Peyer's patch (tissue), 4 donors: ENCODE data around the gene TFF2. TPM values are rescaled to one million over a fixed set of nuclear protein-coding genes. Genes with fewer than 3 reads are reported as not detected.
A peak's percentile ranks its signal among the peaks of the same experiment; 100 is the strongest.

Experiments
- DNase-seq, 3 donors: peaks; one replicate each; pipeline ENCODE4 v3.0.0-alpha.2; 2017 to 2019
- H3K27ac ChIP-seq, 4 donors: fragments of 200-600 bp; sonication (generic); one replicate each; pipeline ENCODE4 v1.5.1; 2016 to 2019
- H3K27me3 ChIP-seq, 2 donors: fragments of 200-600 bp; sonication (generic); one replicate each; pipeline ENCODE4 v1.5.1; 2019
- H3K36me3 ChIP-seq, 3 donors: fragments of 200-600 bp; sonication (generic); one replicate each; pipeline ENCODE4 v1.5.1; 2016 to 2019
- H3K4me1 ChIP-seq, 4 donors: fragments of 200-600 bp; sonication (generic); one replicate each; pipeline ENCODE4 v1.5.1; 2016 to 2019
- H3K4me3 ChIP-seq, 4 donors: fragments of 200-600 bp; sonication (generic); 1 replicate in 3 of 4; 2 replicates in 1 of 4; pipeline ENCODE4 v1.5.1; 2016 to 2019; ENCODE audit warnings: mild to moderate bottlenecking in 1 of 4
- H3K9me3 ChIP-seq, 4 donors: fragments of 200-600 bp; sonication (generic); one replicate each; pipeline ENCODE4 v1.5.1; 2016 to 2019; ENCODE audit warnings: mild to moderate bottlenecking in 1 of 4
- CTCF ChIP-seq, 6 experiments: fragments of 450-650 bp in 4 of 6; fragments of 200-600 bp in 2 of 6; sonication (generic) in 1 of 6; IDR thresholded peaks; one replicate each; pipeline ENCODE4 v1.5.1; 2017 to 2019; ENCODE audit warnings: antibody characterized with exemption in 6 of 6, mild to moderate bottlenecking in 3 of 6, moderate library complexity in 1 of 6
- POLR2A ChIP-seq, 2 donors: fragments of 450-650 bp; IDR thresholded peaks; one replicate each; pipeline ENCODE4 v1.5.1; 2017; ENCODE audit warnings: antibody characterized with exemption in 2 of 2, mild to moderate bottlenecking in 2 of 2, moderate library complexity in 2 of 2
- total RNA-seq, 4 donors: library from RNA; depleted of rRNA; stranded (reverse); fragments of >200 nt; gene quantifications; one replicate each; pipeline ENCODE4 v1.1.0, GENCODE V29; 2016

Gene TFF2
- total RNA-seq, 4 donors from 2014 or later, result 6.7 TPM; not detected in 3

GRCh38 chr21:42343556-42343955, 7.2 kb downstream of the TFF2 start:
- no peak for DNase-seq
- H3K4me1 ChIP-seq, result peaks cover 0 to under 1% (median 0%) of the 10 kb centered on the region in 4 donors
- no peaks in the 10 kb centered on the region for H3K27me3 ChIP-seq
- no peak overlapping the region for H3K4me3 ChIP-seq
- no peak overlapping the region for H3K27ac ChIP-seq
- no peaks in the 10 kb centered on the region for H3K9me3 ChIP-seq
- TF ChIP-seq POLR2A (IDR thresholded peaks at IDR 0.05) (no peak), CTCF (IDR thresholded peaks at IDR 0.05) (no peak)
- H3K36me3 ChIP-seq, result no peaks in the 10 kb centered on the region

GRCh38 chr21:42343101-42343500, 7.7 kb downstream of the TFF2 start:
- TF ChIP-seq POLR2A (IDR thresholded peaks at IDR 0.05), result no peak
- no peak for TF ChIP-seq CTCF (IDR thresholded peaks at IDR 0.05)
- DNase-seq, result no peak
- H3K9me3 ChIP-seq, result no peaks in the 10 kb centered on the region
- H3K4me1 ChIP-seq, result peaks cover 0 to 5% (median 0%) of the 10 kb centered on the region in 4 donors
- no peaks in the 10 kb centered on the region for H3K27me3 ChIP-seq
- H3K27ac ChIP-seq, result no peak overlapping the region
- no peak overlapping the region for H3K4me3 ChIP-seq
- no peaks in the 10 kb centered on the region for H3K36me3 ChIP-seq

GRCh38 chr21:42341776-42342542, 8.8 kb downstream of the TFF2 start:
- Histone ChIP-seq H3K4me3 (no peak overlapping the region), H3K9me3 (no peaks in the 10 kb centered on the region), H3K27me3 (no peaks in the 10 kb centered on the region), H3K36me3 (no peaks in the 10 kb centered on the region), H3K27ac (no peak overlapping the region), H3K4me1 (peaks cover 0 to 14% (median 0%) of the 10 kb centered on the region in 4 donors)
- DNase-seq, result no peak
- TF ChIP-seq CTCF (IDR thresholded peaks at IDR 0.05), result no peak
- no peak for TF ChIP-seq POLR2A (IDR thresholded peaks at IDR 0.05)

GRCh38 chr21:42340187-42341050, 10.4 kb downstream of the TFF2 start:
- DNase-seq, result no peak
- H3K9me3 ChIP-seq, result no peaks in the 10 kb centered on the region
- no peaks in the 10 kb centered on the region for H3K36me3 ChIP-seq
- H3K27me3 ChIP-seq, result no peaks in the 10 kb centered on the region
- H3K27ac ChIP-seq, result no peak overlapping the region
- TF ChIP-seq POLR2A (IDR thresholded peaks at IDR 0.05) (no peak), CTCF (IDR thresholded peaks at IDR 0.05) (no peak)
- no peak overlapping the region for H3K4me3 ChIP-seq
- peaks cover 0 to 14% (median 2%) of the 10 kb centered on the region in 4 donors for H3K4me1 ChIP-seq

GRCh38 chr21:42338729-42339715, 11.8 kb downstream of the TFF2 start:
- Histone ChIP-seq H3K36me3 (no peaks in the 10 kb centered on the region), H3K27ac (peak overlapping the region in 1 of 4 donors; percentile 0), H3K9me3 (no peaks in the 10 kb centered on the region), H3K4me1 (peaks cover 0 to 14% (median 2%) of the 10 kb centered on the region in 4 donors), H3K27me3 (no peaks in the 10 kb centered on the region), H3K4me3 (no peak overlapping the region)
- TF ChIP-seq POLR2A (IDR thresholded peaks at IDR 0.05), result no peak
- TF ChIP-seq CTCF (IDR thresholded peaks at IDR 0.05), result no peak
- DNase-seq, result no peak
